Left lung (tissue), 10 donors: ENCODE measurements around the gene TMEM203. TPM values are rescaled to one million over a fixed set of nuclear protein-coding genes. Genes with fewer than 3 reads are reported as not detected.

Experiments used
- ATAC-seq: fragments of 200-7000 bp; cut with Tn5 transposase; one replicate; pipeline ENCODE4 v1.9.1; 2020; ENCODE audit warnings: moderate library complexity
- DNase-seq, 4 donors: peaks; one replicate each; pipeline ENCODE4 v3.0.0-alpha.2; 2013 to 2020
- H3K27ac ChIP-seq, 2 donors: fragments of 200-600 bp; sonication (generic) in 1 of 2; one replicate each; pipeline versions ENCODE4 v1.5.0 to v1.8.0; 2020 to 2021
- H3K27me3 ChIP-seq, 2 donors: fragments of 200-600 bp; sonication (generic) in 1 of 2; one replicate each; pipeline versions ENCODE4 v1.5.0 to v1.8.0; 2020 to 2021
- H3K36me3 ChIP-seq, 2 donors: fragments of 200-600 bp; sonication (generic) in 1 of 2; one replicate each; pipeline versions ENCODE4 v1.5.0 to v1.8.0; 2020 to 2021
- H3K4me1 ChIP-seq, 2 donors: fragments of 200-600 bp; one replicate each; pipeline ENCODE4 v1.8.0; 2021
- H3K4me3 ChIP-seq, 2 donors: fragments of 200-600 bp; sonication (generic) in 1 of 2; one replicate each; pipeline versions ENCODE4 v1.5.0 to v1.8.0; 2020 to 2021; ENCODE audit warnings: mild to moderate bottlenecking in 1 of 2
- H3K9me3 ChIP-seq, 2 donors: fragments of 200-600 bp; sonication (generic) in 1 of 2; one replicate each; pipeline versions ENCODE4 v1.5.0 to v1.8.0; 2020 to 2021
- CTCF ChIP-seq, 2 donors: fragments of 200-600 bp; sonication (generic) in 1 of 2; IDR thresholded peaks; one replicate each; pipeline versions ENCODE4 v1.5.0 to v1.8.0; 2021; ENCODE audit warnings: antibody characterized with exemption in 2 of 2
- intact Hi-C, 2 donors: fragments of 100-400 bp; cut with DNase I; formaldehyde crosslinking; loops; one replicate each; pipeline versions ENCODE4 v1.11.2 to v1.14.2; 2022
- polyA plus RNA-seq, 6 donors: library from polyadenylated mRNA; unstranded; fragments of 120-200 nt; gene quantifications; one replicate each; pipeline ENCODE4 v1.2.1, GENCODE V29; 2013; ENCODE audit not compliant: insufficient read length in 6 of 6
- total RNA-seq, 2 donors: library from RNA; stranded (reverse); fragmentation: NEBNext Ultra II Directional; extraction: Animal tissue kit (Norgen Biotek cat#: 25700); gene quantifications; one replicate each; pipeline ENCODE4 v1.2.1, GENCODE V29; 2021
- donor health status: DM: no; HTN: yes; CAD: no.
- donor health status: DM: no; HTN: no; CAD: no.

Gene TMEM203
- total and polyA plus RNA-seq, 8 donors, result 30.4 to 37.8 (median 31.8) TPM

GRCh38 chr9:137220317-137221094 is 15.1 kb upstream of the TMEM203 start:
- peaks cover 16 to 58% of the 10 kb centered on the region in 2 donors for H3K4me1 ChIP-seq
- no peak for TF ChIP-seq CTCF (IDR thresholded peaks at IDR 0.05)
- H3K36me3 ChIP-seq, result peaks cover 0 to 14% of the 10 kb centered on the region in 2 donors
- ATAC-seq, result no peak
- intact Hi-C loops, result no loop called here
- H3K9me3 ChIP-seq, result no peaks in the 10 kb centered on the region
- no peak for DNase-seq
- no peak overlapping the region for H3K27ac ChIP-seq
- no peak overlapping the region for H3K4me3 ChIP-seq
- peaks cover 0 to 18% of the 10 kb centered on the region in 2 donors for H3K27me3 ChIP-seq

DNA sequence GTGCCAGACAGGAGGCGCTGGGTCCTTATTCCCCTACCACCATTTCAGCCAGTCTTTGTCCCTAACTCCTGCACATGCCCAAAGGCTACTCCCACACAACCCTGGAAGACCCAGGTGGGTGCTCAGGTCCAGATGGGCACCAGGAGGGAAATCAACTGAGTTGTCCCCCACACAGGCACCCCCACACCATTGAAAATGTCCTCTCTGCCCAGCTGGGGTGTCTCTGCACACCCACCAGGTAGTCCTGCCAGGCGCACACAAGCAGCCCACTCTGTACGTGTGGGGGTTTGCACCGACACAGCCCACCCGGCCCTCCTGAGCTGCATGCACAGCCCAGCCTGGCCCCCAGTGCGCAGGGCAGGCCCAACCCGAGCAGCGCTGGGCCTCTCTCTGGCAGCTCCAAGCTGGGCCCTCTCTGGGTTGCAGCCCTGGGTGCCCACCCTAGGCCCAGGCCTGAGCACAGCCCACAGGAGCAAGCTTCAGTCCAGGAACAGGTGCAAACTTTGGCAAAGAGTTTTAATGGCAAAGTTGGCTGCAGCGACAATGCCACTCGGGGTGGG is 14.4 kb upstream of the TMEM203 start:
- Histone ChIP-seq H3K27me3 (peaks cover 0 to 18% of the 10 kb centered on the region in 2 donors), H3K4me3 (no peak overlapping the region), H3K9me3 (no peaks in the 10 kb centered on the region), H3K27ac (no peak overlapping the region), H3K36me3 (peaks cover 0 to 21% of the 10 kb centered on the region in 2 donors), H3K4me1 (peaks cover 16 to 53% of the 10 kb centered on the region in 2 donors)
- intact Hi-C loops, result no loop called here
- TF ChIP-seq CTCF (IDR thresholded peaks at IDR 0.05), result no peak
- DNase-seq (no peak), ATAC-seq (no peak)

- Histone ChIP-seq H3K4me1 (peaks cover 16 to 43% of the 10 kb centered on the region in 2 donors), H3K4me3 (no peak overlapping the region), H3K27me3 (peaks cover 0 to 18% of the 10 kb centered on the region in 2 donors), H3K9me3 (no peaks in the 10 kb centered on the region), H3K36me3 (peaks cover 0 to 31% of the 10 kb centered on the region in 2 donors), H3K27ac (peak overlapping the region; percentile 7 to 28)
- DNase-seq, result peak in 1 of 4 donors; percentile 61
- peak; percentile 41 for ATAC-seq
- no peak for TF ChIP-seq CTCF (IDR thresholded peaks at IDR 0.05)
- intact Hi-C loops, result no loop called here
Measured at GRCh38 chr9:137218754-137219271, 13.4 kb upstream of the TMEM203 start.

DNA sequence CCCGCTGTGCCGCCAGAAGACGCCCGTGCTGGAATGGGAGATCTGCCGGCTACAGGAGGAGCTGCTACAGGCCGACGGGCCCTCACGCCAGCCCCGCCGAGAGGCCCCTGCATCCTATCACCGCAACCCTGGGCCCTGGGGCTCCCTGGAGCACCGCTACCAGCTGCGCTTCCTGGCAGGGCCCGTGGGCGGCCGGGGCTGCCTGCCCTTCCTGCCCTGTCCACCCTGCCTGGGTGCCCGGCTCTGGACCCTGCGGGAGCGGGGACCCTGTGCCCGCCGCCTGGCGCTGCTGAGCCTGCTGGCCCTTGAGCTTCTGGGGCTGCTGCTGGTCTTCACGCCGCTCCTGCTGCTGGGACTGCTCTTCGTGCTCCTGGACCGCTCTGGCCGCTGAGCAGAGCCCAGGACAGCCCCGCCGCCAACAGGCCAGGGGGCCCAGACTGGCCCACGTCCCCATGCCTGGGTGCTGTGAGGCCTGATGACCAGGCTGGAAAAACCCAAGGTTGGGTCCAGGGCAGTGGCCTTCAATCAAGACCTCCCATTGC is 12.8 kb upstream of the TMEM203 start:
- no peak for TF ChIP-seq CTCF (IDR thresholded peaks at IDR 0.05)
- Histone ChIP-seq H3K27me3 (peaks cover 0 to 18% of the 10 kb centered on the region in 2 donors), H3K4me1 (peaks cover 16 to 42% of the 10 kb centered on the region in 2 donors), H3K9me3 (no peaks in the 10 kb centered on the region), H3K4me3 (no peak overlapping the region), H3K36me3 (peaks cover 0 to 35% of the 10 kb centered on the region in 2 donors), H3K27ac (peak overlapping the region; percentile 7 to 28)
- no peak for ATAC-seq
- intact Hi-C loops, result no loop called here
- DNase-seq, result no peak
